ENCODE results near the gene YY1. TPM values are rescaled to one million over a fixed set of nuclear protein-coding genes. Genes with fewer than 3 reads are reported as not detected.
A peak's percentile ranks its signal among the peaks of the same experiment; 100 is the strongest.

Gene YY1
- total and polyA plus RNA-seq, 2 of the 8 experiments (the other 6 are each of a cell fraction or from before 2014, with no cell fraction given) = 26.4 to 106 TPM

DNA sequence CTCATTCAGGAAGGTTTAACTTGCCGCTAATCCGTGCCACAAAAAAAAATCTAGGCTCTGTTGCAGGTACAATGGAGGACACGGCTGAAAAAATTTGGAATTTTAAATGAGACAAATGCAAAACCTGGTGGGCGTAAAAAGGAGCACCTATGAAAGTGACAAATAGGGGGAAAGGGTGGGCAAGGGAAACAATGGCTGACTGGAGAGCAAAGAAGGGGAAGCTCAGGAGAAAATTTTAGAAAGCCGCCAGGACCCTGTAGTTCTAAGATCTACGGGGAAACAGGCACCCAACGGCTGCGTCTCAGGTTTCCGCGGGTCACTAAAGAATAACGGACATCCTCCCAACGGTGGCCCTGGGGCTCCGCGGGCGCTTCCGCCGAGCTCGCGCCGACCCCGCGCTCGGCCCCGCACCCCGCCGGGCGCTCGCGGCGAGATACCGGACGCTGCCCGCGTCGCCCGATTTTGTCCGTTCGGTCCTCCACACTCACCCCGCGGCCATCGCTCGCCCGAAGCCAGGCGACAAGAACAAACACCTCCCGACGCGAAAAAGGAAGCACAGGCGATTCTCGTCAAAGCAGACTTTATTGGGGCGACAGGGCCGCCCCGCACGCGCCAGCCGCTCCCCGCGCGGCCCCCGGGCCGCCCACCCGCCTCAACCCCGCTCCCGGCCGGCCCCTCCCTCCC, 1.1 kb upstream of the YY1 start (continued):
- TF ChIP-seq SUZ12 (IDR thresholded peaks at IDR 0.05; ENCODE audit: low read length) = no peak
- no peak for TF ChIP-seq BCL11A (IDR thresholded peaks at IDR 0.05; ENCODE audit: low read depth in 2 of 2, low read length in 2 of 2)
- TF ChIP-seq CBX5 (IDR thresholded peaks at IDR 0.05; ENCODE audit: low read depth, low read length) = no peak
- TF ChIP-seq KDM5A (IDR thresholded peaks at IDR 0.05; ENCODE audit: low read length) = peak; percentile 58; the same call in 1 of the 2 replicates
- peak; percentile 84; the same call in 1 of the 2 replicates for TF ChIP-seq GABPA (IDR thresholded peaks at IDR 0.05; ENCODE audit: borderline replicate concordance, insufficient read depth, low read length)
- TF ChIP-seq TBP (IDR thresholded peaks at IDR 0.05; ENCODE audit: low read depth, low read length) = peak; percentile 17; the same call in 1 of the 2 replicates
- TF ChIP-seq BACH1 (IDR thresholded peaks at IDR 0.05; ENCODE audit: low read length) = no peak
- TF ChIP-seq CHD1 (IDR thresholded peaks at IDR 0.05; ENCODE audit: low read depth, low read length) = no peak
- no peak for TF ChIP-seq JUN (IDR thresholded peaks at IDR 0.05; ENCODE audit: low read depth, low read length)
- TF ChIP-seq SRF (IDR thresholded peaks at IDR 0.05; ENCODE audit: low read depth, low read length) = no peak
- no peak for TF ChIP-seq NRF1 (IDR thresholded peaks at IDR 0.05; ENCODE audit: low read depth, low read length)
- peak in 1 of 2 experiments; percentile 87; a peak in 2 of 3 replicates for TF ChIP-seq POLR2A (IDR thresholded peaks at IDR 0.05; ENCODE audit: control extremely low read depth in 1 of 2, low read depth in 2 of 2, low read length in 2 of 2)
- TF ChIP-seq NANOG (IDR thresholded peaks at IDR 0.05; ENCODE audit: insufficient read depth, low read depth, low read length, poor library complexity, severe bottlenecking) = no peak
- TF ChIP-seq RAD21 (IDR thresholded peaks at IDR 0.05 in 1 of 2, conservative IDR thresholded peaks at IDR 0.05 in 1 of 2; ENCODE audit: low read depth in 2 of 2, low read length in 2 of 2) = no peak
- TF ChIP-seq HDAC6 (IDR thresholded peaks at IDR 0.05; ENCODE audit: low read depth, low read length) = no peak
- no peak for TF ChIP-seq SIRT6 (IDR thresholded peaks at IDR 0.05; ENCODE audit: low read length)
- TF ChIP-seq HDAC2 (IDR thresholded peaks at IDR 0.05; ENCODE audit: borderline replicate concordance in 1 of 2, low read depth in 2 of 2, low read length in 2 of 2) = 0 out of 4 replicates have a peak, but pooled peaks of 1 of the 2 experiments have one; percentile 71
- TF ChIP-seq KDM1A (IDR thresholded peaks at IDR 0.05; ENCODE audit: borderline replicate concordance, low read length) = 0 out of 2 replicates have a peak, but pooled peaks have one; percentile 12
- peak; percentile 19 for TF ChIP-seq KDM4A (IDR thresholded peaks at IDR 0.05; ENCODE audit: low read depth, low read length, severe bottlenecking)
- no peak for TF ChIP-seq JUND (IDR thresholded peaks at IDR 0.05; ENCODE audit: low read length)
- no peak for TF ChIP-seq RXRA (IDR thresholded peaks at IDR 0.05; ENCODE audit: insufficient read depth, low read depth, low read length)
- no peak for TF ChIP-seq SP4 (IDR thresholded peaks at IDR 0.05; ENCODE audit: low read length)
- no peak for TF ChIP-seq ATF3 (IDR thresholded peaks at IDR 0.05; ENCODE audit: insufficient read depth, low read depth, low read length)
- peak in 1 of 2 experiments; percentile 38; a peak in 2 of 4 replicates for TF ChIP-seq SIN3A (conservative IDR thresholded peaks at IDR 0.05 in 1 of 2, IDR thresholded peaks at IDR 0.05 in 1 of 2; ENCODE audit: low read depth in 1 of 2, low read length in 2 of 2)
